Suppressor macrophage (primary cell): Measurements from ENCODE around the gene GPN2.
"Not testable (repeated sequence)": the region's sequence is repeated elsewhere in the genome, so short reads cannot be mapped to it uniquely, and the experiment has no call there.

Source experiments
- DNase-seq, 4 experiments: peaks; one replicate each; pipeline ENCODE4 v3.0.0-alpha.2; 2020 to 2022

The GPN2 gene

DNA sequence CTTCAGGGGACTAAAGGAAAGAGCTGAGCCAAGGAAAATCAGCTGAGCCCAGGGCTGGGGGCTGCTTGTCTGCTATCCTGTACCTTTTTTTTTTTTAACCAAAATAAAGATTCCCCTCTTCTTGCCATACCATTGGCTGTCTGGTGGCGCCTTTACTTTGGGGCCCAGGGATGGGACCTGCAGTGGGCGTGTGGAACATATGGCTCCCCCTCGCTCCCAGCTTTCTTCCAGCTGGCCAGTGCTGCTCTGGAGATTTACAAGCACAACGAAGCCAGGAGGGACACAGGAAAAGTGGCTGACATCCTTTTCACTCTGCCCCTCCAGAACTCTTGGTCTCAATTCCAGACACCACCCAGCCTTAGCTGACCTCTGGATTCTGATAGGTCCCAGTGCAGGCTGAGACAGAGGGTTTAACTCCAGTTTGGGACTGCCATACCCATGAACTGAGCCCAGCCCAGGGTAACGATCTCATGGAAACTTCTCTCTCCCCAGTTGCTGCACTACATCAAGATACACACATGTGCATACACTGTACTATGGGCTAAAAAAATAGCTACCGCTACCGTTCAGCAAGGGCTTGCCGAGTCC is 32.5 kb downstream of the GPN2 start:
- DNase-seq = no peak

DNA sequence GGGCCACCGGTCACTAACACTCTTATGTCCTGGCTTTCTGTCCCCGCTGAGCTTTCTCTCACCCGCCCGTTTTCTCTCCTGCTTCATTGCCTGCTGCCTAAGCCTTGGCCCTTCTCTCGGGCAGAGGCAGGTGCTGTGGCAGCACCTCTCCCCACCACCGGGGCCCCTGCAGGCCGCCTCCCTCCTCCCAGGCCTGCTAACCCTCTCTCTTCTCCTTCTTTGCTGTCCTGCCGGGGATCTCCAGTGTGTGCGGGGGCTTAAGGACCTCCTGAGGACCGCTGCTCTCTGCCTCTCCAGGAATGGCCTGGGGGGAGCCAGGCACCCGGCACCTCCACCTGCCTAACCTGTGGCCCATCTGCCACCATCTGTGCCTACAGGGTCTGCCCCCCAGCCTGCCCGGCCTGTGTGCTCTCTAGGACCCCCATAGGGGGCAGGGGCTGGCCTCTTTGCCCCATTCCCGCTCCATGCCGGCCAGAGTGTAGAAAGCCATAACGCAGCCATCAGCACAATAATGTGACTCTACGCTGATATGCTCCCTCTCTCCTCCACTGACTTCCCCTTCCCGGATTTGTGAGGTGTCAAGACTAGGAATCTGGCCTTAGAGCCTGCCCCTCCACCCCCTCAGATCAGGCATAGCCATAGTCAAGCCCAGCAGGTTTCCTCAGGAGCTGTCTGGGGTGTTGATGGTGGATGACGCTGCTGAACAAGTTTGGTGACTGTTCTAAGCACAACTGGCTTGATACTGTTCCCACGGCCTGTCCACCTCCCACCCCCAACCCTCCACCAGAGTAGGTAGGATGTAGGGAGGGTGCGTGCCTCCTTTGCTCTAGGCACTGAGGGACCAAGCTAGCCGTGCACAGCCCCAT is 33.2 kb downstream of the GPN2 start:
- no peak for DNase-seq

DNA sequence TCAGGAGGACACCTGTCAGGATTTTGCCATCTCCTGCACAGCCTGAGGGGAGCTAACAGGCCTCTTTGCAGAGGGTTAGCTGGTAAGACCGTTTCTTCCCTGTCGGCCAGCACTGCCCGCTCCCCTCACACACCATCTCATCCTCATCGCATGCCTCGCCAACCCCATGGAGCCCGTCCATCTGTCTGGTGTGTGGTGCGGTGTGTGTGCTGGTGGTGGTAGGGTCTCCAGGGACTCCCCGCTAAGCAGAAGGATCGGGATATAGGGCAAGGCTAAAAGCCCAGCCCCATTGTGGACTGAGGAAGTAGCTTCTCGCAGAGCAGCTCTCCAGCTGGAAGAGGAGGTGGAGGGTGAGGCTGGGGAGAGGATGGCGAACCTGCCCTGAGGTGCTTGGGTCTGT is 33.9 kb downstream of the GPN2 start:
- DNase-seq = no peak

DNA sequence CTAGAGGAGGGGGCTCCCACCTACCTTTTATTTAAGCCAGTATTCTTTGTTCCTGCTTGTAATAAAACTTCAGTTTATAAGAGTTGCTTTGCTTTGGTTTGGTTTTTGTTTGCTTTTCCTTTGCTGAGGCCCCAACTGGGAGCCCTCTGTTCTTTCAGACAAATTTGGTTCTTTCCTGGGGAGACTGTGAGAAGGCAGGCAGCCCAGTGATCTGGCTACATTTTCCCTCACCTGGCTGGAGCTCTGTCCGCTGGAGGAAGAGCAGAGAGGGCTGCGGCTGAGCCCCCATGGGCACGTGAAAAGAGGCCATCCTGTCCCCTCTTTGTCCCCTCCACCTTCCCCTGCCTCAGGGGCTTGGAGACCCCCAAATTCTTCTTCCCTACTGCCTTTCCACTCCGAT is 34.4 kb downstream of the GPN2 start:
- DNase-seq = no peak

DNA sequence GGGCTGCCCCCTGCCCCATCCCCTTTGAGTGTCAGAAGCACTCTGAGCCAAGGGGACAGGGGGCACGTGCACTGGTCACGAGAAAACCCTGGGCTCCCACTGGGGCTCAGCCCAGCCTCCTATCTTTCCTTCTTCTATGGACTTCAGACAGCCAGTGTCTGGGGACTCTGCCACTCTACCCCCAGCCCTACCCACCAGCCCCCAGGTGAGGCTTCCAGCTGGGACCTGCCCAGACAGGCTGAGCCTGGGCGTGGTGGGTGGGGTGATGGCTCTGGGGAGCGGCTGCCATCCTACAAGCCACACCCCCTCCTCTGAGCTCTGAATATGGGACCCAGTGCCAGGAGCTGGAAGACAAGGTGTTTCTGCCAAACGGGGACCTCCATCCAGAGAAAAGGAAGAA is 35.2 kb downstream of the GPN2 start:
- DNase-seq = no peak

DNA sequence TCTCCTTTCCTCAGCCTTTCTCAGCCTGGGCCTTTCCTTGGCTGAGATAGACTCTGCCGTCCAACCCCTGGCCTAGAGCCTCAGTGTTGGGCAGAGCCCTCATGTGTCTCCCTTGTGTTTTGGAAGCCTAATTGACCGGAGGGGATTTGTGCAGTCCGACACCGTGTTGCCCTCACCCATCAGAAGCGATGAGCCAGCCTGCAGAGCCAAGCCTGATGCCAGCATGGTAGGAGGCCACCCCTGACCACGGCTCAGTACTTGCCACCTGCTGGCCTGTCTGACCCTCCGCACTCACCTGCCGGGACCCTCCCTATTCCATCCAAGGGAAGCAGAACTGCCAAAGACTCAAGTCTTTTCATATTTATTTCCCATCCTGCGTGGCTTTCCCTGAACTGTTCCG is 36.5 kb downstream of the GPN2 start:
- no peak for DNase-seq

DNA sequence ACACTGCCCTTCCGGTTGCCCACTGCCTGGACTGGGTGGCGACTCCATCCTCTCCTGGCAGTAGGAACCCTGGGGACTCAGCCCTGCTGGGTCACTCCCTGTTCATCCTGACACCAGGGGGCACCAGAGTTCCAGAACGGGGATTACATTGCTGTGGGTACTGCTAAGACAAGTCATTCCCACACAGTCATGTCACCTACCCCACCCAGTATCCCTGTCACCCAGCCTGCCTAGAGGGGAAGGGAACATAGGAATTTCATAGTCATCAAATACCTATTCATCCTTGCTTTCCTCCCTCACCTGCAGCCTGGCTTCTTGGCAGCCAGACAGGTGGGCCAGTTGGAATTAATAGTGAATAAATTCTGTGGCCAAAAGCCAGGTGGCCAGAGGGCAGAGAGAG is 36.9 kb downstream of the GPN2 start:
- DNase-seq = peak; percentile 78 to 90 (median 88)

DNA sequence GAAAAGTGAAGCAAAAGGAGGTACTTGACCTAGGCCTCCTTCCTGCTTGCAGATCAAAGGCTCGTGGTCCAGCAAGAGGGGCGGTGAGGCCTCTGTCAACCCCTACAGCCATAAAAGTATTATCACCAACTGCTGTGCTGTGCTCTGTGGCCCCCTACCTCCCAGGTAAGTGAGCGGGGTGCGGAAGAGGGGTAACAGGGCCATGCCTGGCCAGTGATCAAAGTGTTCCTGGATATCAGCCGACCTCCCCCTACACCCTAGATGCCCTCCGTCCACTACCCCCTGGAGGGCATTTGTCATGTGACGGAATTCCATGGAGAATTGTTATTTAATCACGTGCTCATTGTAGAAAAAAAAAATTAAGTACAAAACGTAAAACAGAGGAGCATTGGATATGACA is 37.4 kb downstream of the GPN2 start:
- DNase-seq = no peak

DNA sequence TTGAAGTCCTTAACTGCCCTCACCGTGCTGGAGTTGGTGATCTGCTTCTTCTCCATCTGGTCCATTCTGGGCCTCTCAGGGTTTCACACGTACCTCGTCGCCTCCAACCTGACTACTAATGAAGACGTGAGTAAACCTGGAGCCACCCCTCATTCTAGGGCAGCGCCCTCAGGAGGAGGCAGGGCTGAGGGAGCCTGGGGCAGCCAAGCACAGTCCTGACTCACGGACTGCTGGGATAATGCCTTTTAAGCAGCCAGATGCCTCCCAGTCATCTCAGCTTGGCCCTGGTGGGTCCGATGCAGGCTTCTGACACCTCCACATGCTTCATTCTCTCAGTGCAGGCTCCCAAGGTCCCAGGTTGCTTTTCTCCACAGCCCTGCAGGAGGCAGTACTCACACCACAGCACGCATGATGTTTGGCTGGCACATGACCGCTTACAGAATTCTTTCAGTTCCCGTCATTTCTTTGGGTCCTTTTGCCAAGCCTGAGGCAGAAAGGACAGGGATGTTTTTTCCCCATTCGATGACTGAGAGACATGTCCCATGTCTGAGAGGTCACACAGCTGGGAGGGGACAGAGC is 38.9 kb downstream of the GPN2 start:
- DNase-seq = no peak

DNA sequence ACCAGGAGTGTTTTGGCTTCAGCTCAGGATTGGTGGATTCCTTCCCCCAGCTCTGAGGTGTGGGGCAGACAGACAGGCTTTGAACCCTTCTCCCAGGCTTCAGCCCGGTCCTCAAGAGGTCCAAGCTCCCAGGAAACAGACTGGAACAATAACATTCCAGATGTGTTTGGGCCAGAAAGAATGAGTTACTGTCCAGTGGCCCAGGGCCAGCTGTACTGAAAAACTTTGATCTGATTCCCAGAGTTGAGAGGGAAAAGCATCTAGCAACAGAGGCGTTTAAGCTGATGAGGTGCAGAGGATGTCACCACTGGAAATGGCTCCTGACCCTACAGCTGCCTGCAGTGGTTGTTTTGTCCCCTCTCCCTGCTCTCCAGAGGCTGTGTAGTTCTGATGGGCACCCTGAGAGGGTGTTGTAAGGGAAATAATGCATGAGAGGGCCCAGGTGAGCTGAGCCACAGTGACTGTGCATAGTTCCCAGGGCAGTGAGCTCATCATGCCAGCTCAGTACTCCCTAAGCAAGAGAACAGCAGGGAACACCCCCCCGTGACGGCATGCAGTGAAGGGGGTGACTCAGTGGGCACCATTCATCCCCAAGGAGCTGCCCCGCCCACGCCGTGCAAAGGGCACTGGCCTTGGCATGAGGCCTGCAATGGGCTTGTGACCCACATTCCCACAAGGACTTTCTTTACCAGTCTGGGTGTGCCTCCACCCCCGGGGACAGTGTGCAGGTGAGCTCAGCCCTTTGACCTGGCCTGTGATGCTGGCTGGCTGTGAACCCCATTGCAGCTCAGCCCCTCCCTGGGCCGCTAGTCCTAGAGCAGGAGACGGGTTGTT is 40.9 kb downstream of the GPN2 start:
- DNase-seq = peak in 1 of 4 experiments; percentile 20

DNA sequence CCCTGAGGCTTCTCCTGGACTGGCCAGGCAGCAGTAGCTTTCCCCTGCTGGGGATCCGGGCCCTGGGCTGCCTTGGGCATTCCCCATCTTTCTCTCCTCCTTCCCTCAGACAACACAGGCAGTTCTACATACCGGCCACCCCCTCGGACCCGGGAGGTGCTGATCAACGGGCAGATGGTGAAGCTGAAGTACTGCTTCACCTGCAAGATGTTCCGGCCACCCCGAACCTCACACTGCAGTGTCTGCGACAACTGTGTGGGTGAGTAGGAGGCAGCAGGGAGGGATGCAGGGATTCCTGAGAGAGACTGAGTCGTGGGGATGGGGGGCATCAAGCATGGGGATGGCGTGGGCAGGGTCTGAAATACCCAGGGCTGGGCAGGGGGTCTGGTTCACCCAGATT is 41.6 kb downstream of the GPN2 start:
- no peak for DNase-seq

DNA sequence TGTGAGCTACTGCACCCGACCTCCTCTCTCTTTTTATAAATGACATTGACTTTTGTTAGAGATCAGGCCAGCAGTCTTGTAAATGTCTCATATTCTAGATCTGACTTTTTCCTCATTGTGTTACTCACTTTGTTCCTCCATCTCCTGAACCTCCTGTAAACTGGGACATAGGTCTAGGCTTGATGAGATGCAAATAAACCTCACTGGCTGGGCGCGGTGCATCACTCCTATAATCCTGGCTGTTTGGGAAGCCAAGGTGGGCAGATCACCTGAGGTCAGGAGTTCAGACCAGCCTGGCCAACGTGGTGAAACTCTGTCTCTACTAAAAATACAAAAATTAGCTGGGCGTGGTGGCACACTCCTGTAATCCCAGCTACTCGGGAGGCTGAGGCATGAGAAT is 42.3 kb downstream of the GPN2 start:
- not testable (repeated sequence) for DNase-seq

DNA sequence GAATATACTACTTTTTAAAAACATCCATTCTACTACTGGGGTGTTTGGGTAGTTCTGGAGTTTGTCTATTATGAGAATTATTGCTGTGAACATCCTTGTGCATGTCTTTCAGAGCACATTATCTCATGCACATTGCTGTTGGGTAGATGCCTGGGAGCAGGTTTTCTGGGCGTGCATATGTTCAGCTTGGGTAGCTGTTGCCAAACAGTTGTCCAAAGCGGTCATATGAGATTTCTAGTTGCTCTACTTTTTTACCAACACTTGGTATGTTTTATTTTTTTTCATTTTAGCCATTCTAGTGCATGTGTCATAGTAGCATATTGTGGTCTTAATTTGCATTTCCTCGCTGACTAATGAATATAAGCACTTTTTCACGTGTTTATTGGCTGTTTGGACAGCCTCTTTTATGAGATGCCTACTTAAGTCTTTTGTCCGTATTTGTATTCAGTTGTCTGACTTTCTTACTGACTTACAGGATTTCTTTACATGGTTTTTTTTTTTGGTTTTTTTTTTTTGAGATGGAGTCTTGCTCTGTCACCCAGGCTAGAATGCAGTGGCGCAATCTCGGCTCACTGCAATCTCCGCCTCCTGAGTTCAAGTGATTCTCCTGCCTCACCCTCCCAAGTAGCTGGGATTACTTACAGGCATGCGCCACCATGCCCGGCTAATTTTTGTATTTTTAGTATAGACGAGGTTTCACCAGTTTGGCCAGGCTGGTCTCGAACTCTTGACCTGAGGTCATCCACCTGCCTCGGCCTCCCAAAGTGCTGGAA is 45.5 kb downstream of the GPN2 start:
- DNase-seq = no peak

DNA sequence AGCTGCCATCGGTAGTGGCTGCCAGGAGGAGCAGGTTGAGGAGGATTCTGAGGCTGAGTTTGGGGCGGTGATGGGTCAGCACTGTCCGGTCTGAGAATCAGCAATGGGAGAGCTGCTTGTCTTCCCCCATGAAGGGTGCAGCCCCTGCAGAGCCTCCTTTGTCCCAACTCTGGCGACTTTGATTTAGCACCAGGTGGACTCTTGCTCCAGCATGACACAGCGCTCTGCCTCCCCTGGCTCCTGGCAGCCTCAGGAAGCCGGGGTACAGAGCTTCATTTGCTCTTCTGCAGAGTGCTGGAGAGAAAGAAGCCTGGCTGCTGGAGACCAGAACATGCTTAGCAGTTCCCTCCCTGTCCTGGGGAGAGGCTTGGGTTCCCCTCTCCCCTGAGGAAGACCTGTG is 50.3 kb downstream of the GPN2 start:
- no peak for DNase-seq

DNA sequence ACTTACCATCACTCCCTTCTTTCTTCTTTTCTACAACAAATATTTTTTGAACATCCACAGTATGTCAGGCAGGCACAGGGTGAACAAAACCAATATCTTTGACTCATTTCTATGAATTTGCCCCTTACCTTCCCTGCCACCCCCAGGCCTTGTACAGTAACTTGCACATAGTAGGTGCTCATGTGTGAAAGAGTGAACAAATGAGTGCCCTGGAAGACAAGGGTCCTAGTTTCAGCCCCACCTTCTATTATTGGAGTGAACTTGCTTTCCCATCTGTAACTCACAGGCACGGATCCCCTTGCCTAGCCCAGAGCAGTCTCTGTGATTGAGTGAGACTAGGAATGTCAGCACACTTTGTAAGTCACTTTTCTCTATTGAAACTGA is 50.8 kb downstream of the GPN2 start:
- DNase-seq = no peak

DNA sequence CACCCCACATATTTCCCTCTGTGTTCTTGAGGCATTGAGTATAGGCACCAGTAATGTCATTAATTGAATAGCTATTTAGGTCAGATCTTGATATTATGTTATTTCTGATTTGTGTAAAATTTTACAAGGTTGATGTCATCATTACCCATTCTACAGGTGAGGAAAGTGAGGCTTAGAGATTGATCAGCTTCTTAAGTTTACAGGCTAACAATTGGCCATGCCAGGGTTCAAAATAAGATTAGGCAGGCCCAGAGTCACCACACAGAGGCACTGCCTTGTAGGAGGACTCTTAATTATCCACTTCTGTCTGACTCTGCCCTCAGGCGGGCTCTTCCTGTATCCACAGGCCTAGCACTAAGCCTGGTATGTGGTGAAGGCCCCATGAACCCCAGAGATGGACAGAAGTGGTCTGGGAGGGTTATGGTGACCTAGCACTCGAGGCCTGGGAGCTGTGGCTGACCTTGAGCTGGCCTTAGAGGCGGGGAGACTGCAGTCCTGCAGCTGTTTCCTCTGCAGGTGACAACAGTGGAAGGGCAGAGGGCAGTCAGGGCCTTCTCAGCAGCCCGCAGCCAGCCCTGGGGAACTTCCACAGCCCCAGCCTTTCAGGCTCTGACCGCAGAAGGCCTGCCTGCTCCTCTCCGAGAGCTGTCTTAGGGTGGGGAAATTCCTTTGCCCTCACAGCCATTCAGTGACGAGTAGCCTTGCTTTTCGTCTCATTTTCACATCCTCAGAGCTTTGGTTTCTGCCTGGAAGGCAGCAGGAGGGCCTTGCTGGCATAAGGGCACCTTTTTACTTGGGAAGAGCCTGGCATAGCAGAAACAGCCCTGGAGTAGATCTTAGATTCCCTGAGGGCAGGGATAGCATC is 51.4 kb downstream of the GPN2 start:
- DNase-seq = peak in 1 of 4 experiments; percentile 33

DNA sequence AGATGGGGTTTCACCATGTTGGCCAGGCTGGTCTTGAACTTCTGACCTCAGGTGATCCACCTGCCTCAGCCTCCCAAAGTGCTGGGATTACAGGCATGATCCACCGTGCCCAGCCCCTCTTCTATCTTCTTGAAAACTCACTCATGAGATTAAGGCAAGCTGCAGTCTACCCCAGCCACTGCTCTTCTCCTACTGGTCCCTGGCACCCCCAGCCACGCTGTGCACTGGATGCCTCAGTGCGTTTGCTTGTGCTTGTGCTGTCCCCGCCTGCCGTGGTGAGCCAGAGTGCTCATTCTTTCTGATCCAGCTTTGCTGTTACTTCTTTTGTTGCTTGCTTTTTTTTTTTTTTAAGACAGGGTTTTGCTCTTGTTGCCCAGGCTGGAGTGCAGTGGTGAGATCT is 52.4 kb downstream of the GPN2 start:
- not testable (repeated sequence) for DNase-seq

DNA sequence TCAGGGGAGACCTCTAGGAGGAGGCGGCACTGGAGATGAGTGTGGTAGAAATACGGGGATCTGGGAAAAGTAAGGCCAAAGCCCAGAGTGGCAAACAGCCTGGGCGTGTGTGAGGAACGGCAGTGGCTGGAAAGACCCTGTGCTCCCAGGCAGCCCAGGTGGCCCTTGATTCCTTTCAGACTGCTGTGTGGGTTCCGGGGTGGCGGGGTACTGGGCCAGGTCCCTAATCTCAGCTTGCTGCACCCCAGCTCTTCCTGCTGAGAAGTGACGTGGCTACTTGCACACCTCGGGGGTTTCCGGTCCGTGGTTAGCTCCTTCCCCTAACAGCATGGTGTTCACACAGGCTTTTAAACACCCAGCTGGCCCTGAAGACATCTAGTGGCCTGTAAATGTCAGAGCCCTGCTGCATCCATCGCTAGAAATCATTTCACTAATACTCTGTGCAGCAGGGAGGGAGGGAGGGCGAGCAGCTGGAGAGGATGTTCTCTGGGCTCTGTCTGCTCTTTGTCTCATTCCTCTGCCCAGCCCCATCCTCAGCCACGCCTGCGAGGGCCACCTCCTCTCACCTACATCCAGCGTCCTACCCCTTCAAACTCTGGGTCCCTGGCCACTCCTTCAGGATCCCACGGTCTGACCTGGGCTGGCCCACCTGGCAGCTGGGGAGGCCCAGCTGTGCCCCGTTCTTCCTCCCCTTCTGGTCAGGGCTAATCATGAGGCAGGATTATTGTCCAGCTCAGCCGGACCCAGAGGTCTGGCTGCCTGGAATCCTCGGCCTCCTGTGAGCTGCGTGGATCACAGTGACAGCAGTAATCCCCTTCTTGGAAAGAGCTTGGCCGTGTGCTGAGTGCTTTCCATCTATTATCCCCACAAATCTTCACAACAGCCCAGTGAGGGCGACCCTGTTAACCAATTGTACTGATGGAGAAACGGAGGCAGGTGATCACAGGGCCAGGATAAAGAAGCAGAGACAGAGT is 56.4 kb downstream of the GPN2 start:
- DNase-seq = peak; percentile 21 to 62 (median 52)

DNA sequence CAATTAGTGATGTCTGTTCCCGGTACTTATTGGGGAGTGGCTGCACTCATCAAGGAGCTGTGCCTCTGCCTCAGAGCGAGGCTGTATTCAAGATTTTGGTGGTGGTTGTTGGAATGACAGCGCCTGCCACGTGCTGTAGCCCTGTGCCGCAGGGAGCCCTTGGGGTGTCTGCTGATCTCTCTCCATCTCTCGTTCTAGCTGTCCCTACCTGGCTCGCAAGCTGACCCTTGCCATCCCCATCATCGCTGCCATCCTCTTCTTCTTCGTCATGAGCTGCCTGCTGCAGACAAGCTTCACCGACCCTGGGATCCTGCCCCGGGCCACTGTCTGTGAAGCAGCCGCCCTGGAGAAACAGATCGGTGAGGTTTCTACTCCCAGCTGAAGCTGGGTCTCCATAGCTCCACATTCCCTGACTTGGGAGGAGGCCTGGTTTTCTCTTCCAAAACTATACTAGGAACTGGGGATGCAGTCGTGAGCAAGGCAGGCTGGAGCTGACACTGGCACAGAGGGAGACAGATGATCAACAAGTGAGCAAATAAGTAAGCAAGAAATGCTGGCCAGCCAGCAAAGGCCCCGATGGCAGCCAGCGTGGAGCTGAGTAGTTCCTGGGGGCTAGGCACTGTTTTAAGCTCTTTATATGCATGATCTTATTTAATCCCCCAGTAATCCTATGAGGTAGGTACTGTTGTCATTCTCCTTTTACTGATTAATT is 57.7 kb downstream of the GPN2 start:
- no peak for DNase-seq
